ENCODE data around the gene S1PR1.

GRCh38 chr1:101236516-101237228, at the start of gene S1PR1:
- no peak for TF ChIP-seq FOXP2 (optimal IDR thresholded peaks at IDR 0.05; ENCODE audit: control extremely low read depth, extremely low read length, insufficient read depth)
- no peak for TF ChIP-seq EZH2 (IDR thresholded peaks at IDR 0.05)
- TF ChIP-seq POLR2AphosphoS5 (IDR thresholded peaks at IDR 0.05; ENCODE audit: borderline replicate concordance, low read depth, low read length), result no peak

Measured in SK-N-MC (cell line).